HepG2 (cell line): ENCODE results near the gene NFE2L1. TPM values are rescaled to one million over a fixed set of nuclear protein-coding genes. Genes with fewer than 3 reads are reported as not detected.

Experiments
- BRCA1 ChIP-seq: sonication (generic); formaldehyde crosslinking; IDR thresholded peaks from 2 replicates; pipeline ENCODE4 v1.4.0; 2020; ENCODE audit warnings: missing genetic modification reagents
- HOXA7 ChIP-seq: sonication (generic); formaldehyde crosslinking; IDR thresholded peaks from 2 replicates; pipeline ENCODE4 v1.8.1; 2022; ENCODE audit warnings: mild to moderate bottlenecking, missing genetic modification reagents, moderate library complexity
- MED8 ChIP-seq: sonication (generic); formaldehyde crosslinking; IDR thresholded peaks from 2 replicates; pipeline ENCODE4 v1.8.1; 2023; ENCODE audit warnings: mild to moderate bottlenecking, missing genetic modification reagents; ENCODE audit not compliant: insufficient replicate concordance
- MZF1 ChIP-seq: sonication (generic); formaldehyde crosslinking; IDR thresholded peaks from 2 replicates; pipeline ENCODE4 v1.8.1; 2023; ENCODE audit warnings: mild to moderate bottlenecking, missing genetic modification reagents, borderline replicate concordance
- PAX8 ChIP-seq: sonication (generic); formaldehyde crosslinking; IDR thresholded peaks from 2 replicates; pipeline ENCODE4 v1.8.0; 2022; ENCODE audit warnings: mild to moderate bottlenecking, missing genetic modification reagents, borderline replicate concordance
- SOX5 ChIP-seq: IDR thresholded peaks from 2 replicates; pipeline ENCODE4 v1.6.1; 2016; ENCODE audit warnings: borderline replicate concordance
- STAT5B ChIP-seq: sonication (generic); formaldehyde crosslinking; IDR thresholded peaks from 2 replicates; pipeline ENCODE4 v1.4.0; 2020; ENCODE audit warnings: missing genetic modification reagents
- ZNF333 ChIP-seq: sonication (generic); formaldehyde crosslinking; IDR thresholded peaks from 2 replicates; pipeline ENCODE4 v1.4.0; 2020; ENCODE audit warnings: mild to moderate bottlenecking, missing genetic modification reagents, borderline replicate concordance
- ZNF33B ChIP-seq: sonication (generic); formaldehyde crosslinking; IDR thresholded peaks from 2 replicates; pipeline ENCODE4 v1.5.1; 2020; ENCODE audit warnings: mild to moderate bottlenecking, missing genetic modification reagents
- ZSCAN9 ChIP-seq: IDR thresholded peaks from 2 replicates; pipeline ENCODE4 v1.6.1; 2016; ENCODE audit warnings: borderline replicate concordance
- polyA plus RNA-seq, 8 experiments: library from polyadenylated mRNA; depleted of rRNA in 3 of 8; stranded (reverse) in 7 of 8; unstranded in 1 of 8; fragments of >200 nt; fragmentation: Illumina TruSeq in 4 of 8; extraction: Trizol in 4 of 8; gene quantifications; 2 replicates each; pipeline versions ENCODE4 v1.2.1 to v1.2.3, GENCODE V29; 2011 to 2016; ENCODE audit warnings: low read depth in 4 of 8, missing spikeins in 1 of 8, mixed read lengths in 1 of 8; ENCODE audit not compliant: insufficient read depth in 1 of 8
- total RNA-seq, 5 experiments: library from RNA; depleted of rRNA; stranded (reverse); fragments of >200 nt; fragmentation: Illumina TruSeq; extraction: Trizol; gene quantifications; 2 replicates each; pipeline ENCODE4 v1.2.3, GENCODE V29; 2016; ENCODE audit warnings: low read depth in 1 of 5
- TF ChIP-seq, protein P1 (sequence below): sonication (generic); formaldehyde crosslinking; IDR thresholded peaks from 2 replicates; pipeline ENCODE4 v1.9.0; 2022; ENCODE audit warnings: missing genetic modification reagents, mild to moderate bottlenecking, borderline replicate concordance
- TF ChIP-seq, protein P2 (sequence below): IDR thresholded peaks from 2 replicates; pipeline ENCODE4 v1.6.1; 2016; ENCODE audit warnings: missing compliant biosample characterization, missing genetic modification reagents, borderline replicate concordance
- TF ChIP-seq, protein P3 (sequence below): sonication (generic); formaldehyde crosslinking; IDR thresholded peaks from 2 replicates; pipeline ENCODE4 v1.5.0; 2020; ENCODE audit warnings: missing genetic modification reagents, mild to moderate bottlenecking, borderline replicate concordance
- TF ChIP-seq, protein P4 (sequence below): IDR thresholded peaks from 2 replicates; pipeline ENCODE4 v1.6.1; 2016; ENCODE audit warnings: missing biosample characterization, missing genetic modification reagents, low read depth
- TF ChIP-seq, protein P5 (sequence below): IDR thresholded peaks from 2 replicates; pipeline ENCODE4 v1.6.1; 2016

The NFE2L1 gene
- total and polyA plus RNA-seq, 2 of the 13 experiments (the other 11 are each of a cell fraction or from before 2014, with no cell fraction given), result 67.0 to 234 TPM

DNA sequence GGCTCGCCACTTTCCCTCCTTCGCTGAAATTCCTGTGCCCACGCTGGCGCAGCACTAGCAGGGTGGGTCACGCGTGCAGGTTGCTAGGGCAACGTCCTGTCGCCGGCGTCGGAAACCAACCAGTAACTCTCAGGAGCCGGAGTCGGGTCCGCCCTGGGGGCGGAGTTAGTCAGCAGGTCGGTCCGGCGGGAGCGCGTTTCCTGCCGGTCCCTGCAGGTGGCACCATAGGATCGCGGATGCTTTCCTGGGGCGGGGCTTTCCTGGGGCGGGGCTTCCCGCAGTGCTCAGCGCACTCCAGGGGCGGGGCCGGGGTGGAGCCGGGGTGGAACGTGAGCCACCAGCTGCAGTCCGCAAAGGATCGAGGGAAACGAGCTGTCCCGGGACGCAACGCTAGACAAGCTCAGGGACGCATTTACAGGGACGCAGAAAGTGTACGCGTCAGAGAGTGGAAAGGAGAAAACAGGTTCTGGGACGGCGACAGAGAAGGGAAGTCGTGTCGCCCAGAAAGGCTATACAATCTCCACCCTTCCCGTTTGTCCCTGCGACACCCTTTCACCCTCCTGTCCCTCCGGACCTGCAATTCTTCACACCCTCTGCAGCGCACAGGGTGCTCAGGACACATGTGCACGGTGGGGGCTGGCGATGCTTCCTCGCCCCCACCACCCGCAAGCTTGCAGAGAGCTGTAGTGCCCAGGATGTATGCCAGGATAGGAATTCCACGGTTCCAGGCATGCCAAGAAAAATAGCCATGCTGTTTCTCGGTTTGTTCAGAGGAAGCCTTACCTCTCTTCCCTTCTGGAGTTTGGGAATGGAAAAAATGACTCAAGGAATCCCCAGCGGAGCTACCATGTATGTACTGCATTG is 22.9 kb upstream of the NFE2L1 start (continued):
- no peak for TF ChIP-seq ZNF333 (CRISPR knock-in tag)
- TF ChIP-seq, protein P1, sequence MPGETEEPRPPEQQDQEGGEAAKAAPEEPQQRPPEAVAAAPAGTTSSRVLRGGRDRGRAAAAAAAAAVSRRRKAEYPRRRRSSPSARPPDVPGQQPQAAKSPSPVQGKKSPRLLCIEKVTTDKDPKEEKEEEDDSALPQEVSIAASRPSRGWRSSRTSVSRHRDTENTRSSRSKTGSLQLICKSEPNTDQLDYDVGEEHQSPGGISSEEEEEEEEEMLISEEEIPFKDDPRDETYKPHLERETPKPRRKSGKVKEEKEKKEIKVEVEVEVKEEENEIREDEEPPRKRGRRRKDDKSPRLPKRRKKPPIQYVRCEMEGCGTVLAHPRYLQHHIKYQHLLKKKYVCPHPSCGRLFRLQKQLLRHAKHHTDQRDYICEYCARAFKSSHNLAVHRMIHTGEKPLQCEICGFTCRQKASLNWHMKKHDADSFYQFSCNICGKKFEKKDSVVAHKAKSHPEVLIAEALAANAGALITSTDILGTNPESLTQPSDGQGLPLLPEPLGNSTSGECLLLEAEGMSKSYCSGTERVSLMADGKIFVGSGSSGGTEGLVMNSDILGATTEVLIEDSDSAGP (CRISPR knock-in tag), result no peak
- TF ChIP-seq, protein P2, sequence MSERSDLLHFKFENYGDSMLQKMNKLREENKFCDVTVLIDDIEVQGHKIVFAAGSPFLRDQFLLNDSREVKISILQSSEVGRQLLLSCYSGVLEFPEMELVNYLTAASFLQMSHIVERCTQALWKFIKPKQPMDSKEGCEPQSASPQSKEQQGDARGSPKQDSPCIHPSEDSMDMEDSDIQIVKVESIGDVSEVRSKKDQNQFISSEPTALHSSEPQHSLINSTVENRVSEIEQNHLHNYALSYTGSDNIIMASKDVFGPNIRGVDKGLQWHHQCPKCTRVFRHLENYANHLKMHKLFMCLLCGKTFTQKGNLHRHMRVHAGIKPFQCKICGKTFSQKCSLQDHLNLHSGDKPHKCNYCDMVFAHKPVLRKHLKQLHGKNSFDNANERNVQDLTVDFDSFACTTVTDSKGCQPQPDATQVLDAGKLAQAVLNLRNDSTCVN (CRISPR knock-in tag), result peak; percentile 72; the same call in 1 of the 2 replicates
- TF ChIP-seq STAT5B (CRISPR knock-in tag), result no peak
- TF ChIP-seq, protein P3, sequence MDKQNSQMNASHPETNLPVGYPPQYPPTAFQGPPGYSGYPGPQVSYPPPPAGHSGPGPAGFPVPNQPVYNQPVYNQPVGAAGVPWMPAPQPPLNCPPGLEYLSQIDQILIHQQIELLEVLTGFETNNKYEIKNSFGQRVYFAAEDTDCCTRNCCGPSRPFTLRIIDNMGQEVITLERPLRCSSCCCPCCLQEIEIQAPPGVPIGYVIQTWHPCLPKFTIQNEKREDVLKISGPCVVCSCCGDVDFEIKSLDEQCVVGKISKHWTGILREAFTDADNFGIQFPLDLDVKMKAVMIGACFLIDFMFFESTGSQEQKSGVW (CRISPR knock-in tag), result no peak
- no peak for TF ChIP-seq PAX8 (CRISPR knock-in tag)
- TF ChIP-seq HOXA7 (CRISPR knock-in tag), result no peak
- TF ChIP-seq ZSCAN9, result no peak
- no peak for TF ChIP-seq ZNF33B
- no peak for TF ChIP-seq BRCA1 (CRISPR knock-in tag)
- TF ChIP-seq, protein P4, sequence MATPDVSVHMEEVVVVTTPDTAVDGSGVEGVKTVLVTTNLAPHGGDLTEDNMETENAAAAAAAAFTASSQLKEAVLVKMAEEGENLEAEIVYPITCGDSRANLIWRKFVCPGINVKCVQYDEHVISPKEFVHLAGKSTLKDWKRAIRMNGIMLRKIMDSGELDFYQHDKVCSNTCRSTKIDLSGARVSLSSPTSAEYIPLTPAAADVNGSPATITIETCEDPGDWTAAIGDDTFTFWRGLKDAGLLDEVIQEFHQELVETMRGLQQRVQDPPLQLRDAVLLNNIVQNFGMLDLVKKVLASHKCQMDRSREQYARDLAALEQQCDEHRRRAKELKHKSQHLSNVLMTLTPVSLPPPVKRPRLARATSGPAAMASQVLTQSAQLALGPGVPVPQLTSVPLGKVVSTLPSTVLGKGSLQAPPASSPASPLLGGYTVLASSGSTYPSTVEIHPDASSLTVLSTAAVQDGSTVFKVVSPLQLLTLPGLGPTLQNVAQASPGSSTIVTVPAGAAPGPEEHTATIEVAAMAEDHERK (CRISPR knock-in tag), result no peak
- TF ChIP-seq SOX5 (CRISPR knock-in tag), result no peak
- TF ChIP-seq MZF1, result no peak
- TF ChIP-seq, protein P5, sequence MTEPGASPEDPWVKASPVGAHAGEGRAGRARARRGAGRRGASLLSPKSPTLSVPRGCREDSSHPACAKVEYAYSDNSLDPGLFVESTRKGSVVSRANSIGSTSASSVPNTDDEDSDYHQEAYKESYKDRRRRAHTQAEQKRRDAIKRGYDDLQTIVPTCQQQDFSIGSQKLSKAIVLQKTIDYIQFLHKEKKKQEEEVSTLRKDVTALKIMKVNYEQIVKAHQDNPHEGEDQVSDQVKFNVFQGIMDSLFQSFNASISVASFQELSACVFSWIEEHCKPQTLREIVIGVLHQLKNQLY (CRISPR knock-in tag), result no peak
- no peak for TF ChIP-seq MED8
